GM06990 (cell line): ENCODE measurements around the gene PLBD2.

ENCODE experiments used
- DNase-seq: peaks from one replicate; pipeline ENCODE4 v3.0.0-alpha.2; 2011; ENCODE audit not compliant: insufficient read length; ENCODE audit errors: extremely low read depth
- H3K27me3 ChIP-seq: replicated peaks from 2 replicates; pipeline ENCODE4 v1.6.0; 2011; ENCODE audit warnings: low read length; ENCODE audit not compliant: control insufficient read depth, insufficient read depth
- H3K36me3 ChIP-seq: 2 replicates; pipeline ENCODE4 v1.5.1; 2011; ENCODE audit warnings: low read length; ENCODE audit not compliant: control insufficient read depth, insufficient read depth
- H3K4me3 ChIP-seq: replicated peaks from 2 replicates; pipeline ENCODE4 v1.5.1; 2011; ENCODE audit warnings: low read depth, mild to moderate bottlenecking, control low read depth, low read length
- TF ChIP-seq, protein P1 (sequence below): IDR thresholded peaks from 2 replicates; pipeline ENCODE4 v1.5.1; 2011; ENCODE audit warnings: low read length, control low read depth, mild to moderate bottlenecking, inconsistent platforms; ENCODE audit not compliant: insufficient read depth, poor library complexity, severe bottlenecking

PLBD2 gene

DNA sequence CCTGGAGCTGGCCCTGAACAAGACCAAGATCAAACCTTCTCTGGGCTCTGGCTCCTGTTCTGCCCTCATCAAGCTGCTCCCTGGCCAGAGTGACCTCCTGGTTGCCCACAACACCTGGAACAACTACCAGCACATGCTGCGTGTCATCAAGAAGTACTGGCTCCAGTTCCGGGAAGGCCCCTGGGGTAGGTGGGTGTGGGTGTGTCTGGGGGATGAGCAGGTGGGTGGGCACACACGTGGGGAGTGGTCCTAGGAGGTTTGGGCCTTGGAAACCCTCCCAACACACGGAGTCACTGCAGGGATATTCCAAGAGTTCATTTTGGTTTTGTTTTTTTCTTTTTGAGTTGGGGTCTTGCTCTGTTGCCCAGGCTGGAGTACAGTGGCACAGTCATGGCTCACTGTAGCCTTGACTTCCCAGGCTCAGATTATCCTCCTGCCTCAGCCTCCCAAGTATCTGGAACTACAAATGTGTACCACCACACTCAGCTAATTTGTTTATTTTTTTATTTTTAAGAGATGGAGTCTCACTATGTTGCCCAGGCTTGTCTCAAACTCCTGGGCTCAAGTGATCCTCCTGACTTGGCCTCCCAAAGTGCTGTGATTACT, 16.5 kb downstream of the PLBD2 start:
- no peak for DNase-seq
- H3K36me3 ChIP-seq, result peaks cover 4% of the 10 kb centered on the region; the same call in 1 of the 2 replicates
- TF ChIP-seq, protein P1, sequence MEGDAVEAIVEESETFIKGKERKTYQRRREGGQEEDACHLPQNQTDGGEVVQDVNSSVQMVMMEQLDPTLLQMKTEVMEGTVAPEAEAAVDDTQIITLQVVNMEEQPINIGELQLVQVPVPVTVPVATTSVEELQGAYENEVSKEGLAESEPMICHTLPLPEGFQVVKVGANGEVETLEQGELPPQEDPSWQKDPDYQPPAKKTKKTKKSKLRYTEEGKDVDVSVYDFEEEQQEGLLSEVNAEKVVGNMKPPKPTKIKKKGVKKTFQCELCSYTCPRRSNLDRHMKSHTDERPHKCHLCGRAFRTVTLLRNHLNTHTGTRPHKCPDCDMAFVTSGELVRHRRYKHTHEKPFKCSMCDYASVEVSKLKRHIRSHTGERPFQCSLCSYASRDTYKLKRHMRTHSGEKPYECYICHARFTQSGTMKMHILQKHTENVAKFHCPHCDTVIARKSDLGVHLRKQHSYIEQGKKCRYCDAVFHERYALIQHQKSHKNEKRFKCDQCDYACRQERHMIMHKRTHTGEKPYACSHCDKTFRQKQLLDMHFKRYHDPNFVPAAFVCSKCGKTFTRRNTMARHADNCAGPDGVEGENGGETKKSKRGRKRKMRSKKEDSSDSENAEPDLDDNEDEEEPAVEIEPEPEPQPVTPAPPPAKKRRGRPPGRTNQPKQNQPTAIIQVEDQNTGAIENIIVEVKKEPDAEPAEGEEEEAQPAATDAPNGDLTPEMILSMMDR, result no peak

DNA sequence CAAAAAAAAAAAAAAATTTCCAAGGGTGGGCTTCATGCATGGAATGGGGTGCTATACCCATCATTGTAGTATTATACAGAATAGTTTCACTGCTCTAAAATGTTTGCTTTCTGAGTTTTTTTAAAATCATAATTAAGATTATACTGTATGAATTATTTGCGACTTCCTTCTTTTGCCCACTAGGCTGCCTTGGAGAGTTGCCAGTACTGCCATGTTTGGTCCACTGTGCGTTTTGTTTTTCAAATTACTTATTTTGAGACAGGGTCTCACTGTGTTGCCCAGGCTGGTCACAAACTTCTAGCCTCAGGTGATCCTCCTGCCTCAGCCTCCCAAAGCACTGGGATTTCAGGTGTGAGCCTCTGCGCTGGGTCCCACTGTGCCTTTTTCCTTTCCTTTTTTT, 19.9 kb downstream of the PLBD2 start:
- Histone ChIP-seq H3K36me3 (peaks cover 4% of the 10 kb centered on the region; the same call in 1 of the 2 replicates), H3K4me3 (no peak overlapping the region), H3K27me3 (no peaks in the 10 kb centered on the region)
- TF ChIP-seq, protein P1, result no peak
- DNase-seq, result no peak

More for the DNA sequence above, 16.5 kb downstream of the PLBD2 start:
- H3K4me3 ChIP-seq, result no peak overlapping the region
- no peaks in the 10 kb centered on the region for H3K27me3 ChIP-seq

DNA sequence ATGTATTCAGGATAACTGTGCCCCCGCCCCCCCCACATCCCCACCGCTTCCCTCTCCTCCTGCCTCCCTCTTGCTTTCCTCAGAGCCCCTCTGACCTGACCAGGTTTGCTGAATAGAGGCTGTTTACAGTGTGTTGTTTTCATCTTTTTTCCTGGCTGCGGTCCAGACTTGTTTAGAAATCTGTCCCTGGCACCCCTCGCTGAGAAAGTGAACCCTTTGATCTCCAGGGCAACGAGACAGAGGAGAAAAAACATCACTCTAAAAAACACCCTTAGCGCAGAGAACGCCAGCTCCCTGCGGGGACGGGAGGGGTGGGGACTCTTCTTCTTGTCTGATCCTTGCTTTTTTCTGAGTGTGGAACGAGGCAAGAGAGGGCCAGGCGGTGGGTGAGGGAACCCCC, 22.8 kb downstream of the PLBD2 start:
- no peak for DNase-seq
- TF ChIP-seq, protein P1, result no peak
- H3K4me3 ChIP-seq, result no peak overlapping the region
- H3K36me3 ChIP-seq, result no peaks in the 10 kb centered on the region; the same call in 1 of the 2 replicates
- no peaks in the 10 kb centered on the region for H3K27me3 ChIP-seq

DNA sequence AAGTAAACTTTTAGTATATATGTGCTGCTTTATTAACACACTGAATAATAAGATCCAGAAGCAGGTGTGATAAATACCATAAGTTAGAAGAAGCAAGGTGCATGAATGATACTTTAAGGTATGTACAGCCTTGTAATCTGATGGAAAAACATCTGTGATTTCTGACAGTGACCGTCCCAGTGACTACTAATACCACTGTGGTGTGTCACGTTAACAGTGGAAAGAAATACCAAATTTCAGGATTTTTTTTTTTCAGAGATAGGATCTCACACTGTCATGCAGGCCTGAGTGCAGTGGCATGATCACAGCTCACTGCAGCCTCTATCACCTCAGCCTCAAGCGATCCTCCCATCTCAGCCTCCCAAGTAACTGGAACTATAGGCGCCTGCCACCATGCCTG, 23.8 kb downstream of the PLBD2 start:
- Histone ChIP-seq H3K36me3 (no peaks in the 10 kb centered on the region; the same call in 1 of the 2 replicates), H3K4me3 (no peak overlapping the region), H3K27me3 (no peaks in the 10 kb centered on the region)
- TF ChIP-seq, protein P1, result no peak
- DNase-seq, result no peak

DNA sequence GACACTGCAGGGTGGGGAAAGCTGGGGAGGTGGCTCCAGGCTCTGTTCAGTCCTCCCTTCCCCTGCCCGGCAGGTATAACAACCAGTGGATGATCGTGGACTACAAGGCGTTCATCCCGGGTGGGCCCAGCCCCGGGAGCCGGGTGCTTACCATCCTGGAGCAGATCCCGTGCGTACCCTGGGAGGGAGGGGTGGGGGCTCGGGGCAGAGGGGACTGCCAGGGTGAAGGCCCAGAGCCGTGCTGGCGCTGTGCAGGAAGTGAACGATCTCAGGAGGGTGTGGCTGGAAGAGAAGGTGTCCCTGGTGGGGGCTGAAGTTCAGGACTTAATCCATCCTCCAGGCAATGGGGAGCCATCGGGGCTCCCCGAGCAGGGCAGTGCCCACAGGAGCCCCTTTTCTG, 26.4 kb downstream of the PLBD2 start:
- TF ChIP-seq, protein P1, result no peak

More for the DNA sequence above, 26.4 kb downstream of the PLBD2 start:
- H3K27me3 ChIP-seq, result no peaks in the 10 kb centered on the region
- H3K36me3 ChIP-seq, result peaks cover 2% of the 10 kb centered on the region
- no peak for DNase-seq
- H3K4me3 ChIP-seq, result no peak overlapping the region
